SK-N-SH (cell line): ENCODE results near the gene NCKAP5L. TPM values are rescaled to one million over a fixed set of nuclear protein-coding genes. Genes with fewer than 3 reads are reported as not detected.

Experiments used
- CTCF ChIA-PET: fragments of 300-600, 350-600 bp; formaldehyde crosslinking; extraction: SDS; loops from one replicate; lab custom pipeline; 2021; lab: Yijun Ruan, JAX
- POLR2A ChIA-PET: fragments of 350-600 bp; sonication (Branson Sonifier 250); formaldehyde crosslinking; extraction: SDS; loops from one replicate; lab custom pipeline; 2020; ENCODE audit warnings: antibody characterized with exemption, inconsistent platforms; lab: Yijun Ruan, JAX
- DNase-seq: peaks from one replicate; pipeline ENCODE4 v3.0.0; 2012
- H2AFZ ChIP-seq: fragments of 200-600 bp; sonication (generic); 2 replicates; pipeline ENCODE4 v1.8.1; 2016; ENCODE audit warnings: antibody characterized with exemption, mild to moderate bottlenecking, low read depth
- H3F3A ChIP-seq: fragments of 200-600 bp; sonication (generic); replicated peaks from 2 replicates; pipeline ENCODE3; 2016; ENCODE audit warnings: antibody characterized with exemption, mild to moderate bottlenecking; ENCODE audit not compliant: insufficient read depth
- H3K27ac ChIP-seq, 2 experiments: fragments of 200-500 bp in 1 of 2; fragments of 200-600 bp in 1 of 2; sonication (Bioruptor generic) in 1 of 2; sonication (generic), shearing (Covaris generic) in 1 of 2; 2 replicates each; pipeline versions ENCODE4 v1.5.1 to v1.6.1; 2014 to 2016; ENCODE audit warnings: low read depth in 2 of 2, inconsistent platforms in 1 of 2, low read length in 1 of 2, mild to moderate bottlenecking in 1 of 2, mixed read lengths in 1 of 2
- H3K27me3 ChIP-seq: fragments of 200-600 bp; sonication (generic), shearing (Covaris generic); 2 replicates; pipeline ENCODE4 v1.6.1; 2016; ENCODE audit warnings: mixed run types; ENCODE audit not compliant: insufficient read depth
- H3K36me3 ChIP-seq, 2 experiments: fragments of 200-500 bp in 1 of 2; fragments of 200-600 bp in 1 of 2; sonication (Bioruptor generic) in 1 of 2; sonication (generic) in 1 of 2; replicated peaks in 1 of 2; 2 replicates each; pipeline versions ENCODE3 to v1.5.1; 2014 to 2016; ENCODE audit warnings: low read length in 1 of 2, mild to moderate bottlenecking in 1 of 2; ENCODE audit not compliant: insufficient read depth in 2 of 2, control insufficient read depth in 1 of 2
- H3K4me1 ChIP-seq, 2 experiments: fragments of 200-500 bp in 1 of 2; fragments of 200-600 bp in 1 of 2; sonication (Bioruptor generic) in 1 of 2; sonication (generic), shearing (Covaris generic) in 1 of 2; 2 replicates each; pipeline versions ENCODE4 v1.5.1 to v1.6.1; 2014 to 2016; ENCODE audit warnings: low read depth in 1 of 2, low read length in 1 of 2, mixed run types in 1 of 2; ENCODE audit not compliant: insufficient read depth in 2 of 2, control insufficient read depth in 1 of 2
- H3K4me2 ChIP-seq: fragments of 200-600 bp; sonication (generic), shearing (Covaris generic); 2 replicates; pipeline ENCODE4 v1.6.1; 2017; ENCODE audit warnings: mixed run types
- H3K4me3 ChIP-seq, 2 experiments: fragments of 200-500 bp in 1 of 2; fragments of 200-600 bp in 1 of 2; sonication (Bioruptor generic) in 1 of 2; sonication (generic), shearing (Covaris generic) in 1 of 2; 2 replicates each; pipeline versions ENCODE4 v1.5.1 to v1.8.1; 2014 to 2016; ENCODE audit warnings: low read depth in 2 of 2, inconsistent platforms in 1 of 2, low read length in 1 of 2, mild to moderate bottlenecking in 1 of 2, mixed read lengths in 1 of 2, moderate library complexity in 1 of 2
- H3K79me2 ChIP-seq: fragments of 200-600 bp; sonication (generic); 2 replicates; pipeline ENCODE4 v1.8.1; 2017; ENCODE audit warnings: mild to moderate bottlenecking; ENCODE audit not compliant: insufficient read depth
- H3K9ac ChIP-seq: fragments of 200-600 bp; sonication (generic); 2 replicates; pipeline ENCODE4 v1.6.1; 2017; ENCODE audit warnings: mixed run types
- H3K9me2 ChIP-seq: fragments of 200-600 bp; sonication (generic); 2 replicates; pipeline ENCODE4 v1.6.1; 2017; ENCODE audit warnings: mixed run types
- H3K9me3 ChIP-seq: fragments of 200-600 bp; sonication (generic); 2 replicates; pipeline ENCODE4 v1.6.1; 2017; ENCODE audit warnings: mixed run types, mild to moderate bottlenecking, moderate library complexity
- H4K20me1 ChIP-seq: fragments of 200-600 bp; sonication (generic); 2 replicates; pipeline ENCODE4 v1.6.1; 2017; ENCODE audit warnings: mild to moderate bottlenecking, mixed run types; ENCODE audit not compliant: insufficient read depth
- CHD2 ChIP-seq: fragments of 150-350 bp; IDR thresholded peaks from 2 replicates; pipeline ENCODE4 v1.6.1; 2018; ENCODE audit warnings: low read length; ENCODE audit not compliant: partially characterized antibody
- ELF1 ChIP-seq: IDR thresholded peaks from 2 replicates; pipeline ENCODE4 v1.4.0; 2012
- EP300 ChIP-seq, 2 experiments: IDR thresholded peaks; 2 replicates each; pipeline versions ENCODE4 v1.4.0 to v1.6.1; 2012; ENCODE audit warnings: borderline replicate concordance in 1 of 2, low read depth in 1 of 2, low read length in 1 of 2
- EZH2phosphoT487 ChIP-seq: fragments of 200-600 bp; sonication (generic); IDR thresholded peaks from 2 replicates; pipeline ENCODE4 v1.6.1; 2017; ENCODE audit warnings: low read depth, mixed run types, mild to moderate bottlenecking, antibody characterized with exemption, moderate library complexity, borderline replicate concordance
- FOXJ3 ChIP-seq: sonication (generic); formaldehyde crosslinking; IDR thresholded peaks from 2 replicates; pipeline ENCODE4 v1.5.1; 2020; ENCODE audit warnings: mild to moderate bottlenecking, missing genetic modification reagents
- GABPA ChIP-seq: IDR thresholded peaks from 2 replicates; pipeline ENCODE4 v1.4.0; 2012; ENCODE audit warnings: low read depth, mild to moderate bottlenecking
- GATA2 ChIP-seq: sonication (generic); formaldehyde crosslinking; IDR thresholded peaks from 2 replicates; pipeline ENCODE4 v1.5.0; 2020; ENCODE audit warnings: mild to moderate bottlenecking, missing genetic modification reagents
- JUND ChIP-seq: IDR thresholded peaks from 2 replicates; pipeline ENCODE4 v1.4.0; 2012
- MEF2A ChIP-seq: IDR thresholded peaks from 2 replicates; pipeline ENCODE4 v1.4.0; 2012; ENCODE audit warnings: low read depth, borderline replicate concordance
- MXI1 ChIP-seq: IDR thresholded peaks from 2 replicates; pipeline ENCODE4 v1.6.1; 2012; ENCODE audit warnings: mild to moderate bottlenecking, low read depth, low read length, improper control_type of control experiment
- NFIC ChIP-seq: IDR thresholded peaks from 2 replicates; pipeline ENCODE4 v1.4.0; 2012; ENCODE audit warnings: borderline replicate concordance
- NRF1 ChIP-seq: IDR thresholded peaks from 2 replicates; pipeline ENCODE4 v1.6.1; 2012; ENCODE audit warnings: low read depth, mild to moderate bottlenecking, low read length
- POLR2AphosphoS5 ChIP-seq: IDR thresholded peaks from 2 replicates; pipeline ENCODE4 v1.6.1; 2012; ENCODE audit warnings: low read depth, low read length
- RAD21 ChIP-seq: IDR thresholded peaks from 2 replicates; pipeline ENCODE4 v1.6.1; 2012; ENCODE audit warnings: mild to moderate bottlenecking, low read length
- RXRA ChIP-seq: IDR thresholded peaks from 2 replicates; pipeline ENCODE4 v1.4.0; 2012; ENCODE audit warnings: low read depth, mild to moderate bottlenecking, borderline replicate concordance
- SIN3A ChIP-seq: IDR thresholded peaks from 2 replicates; pipeline ENCODE4 v1.6.1; 2012; ENCODE audit warnings: low read depth, mild to moderate bottlenecking, low read length, moderate library complexity, borderline replicate concordance
- TAF1 ChIP-seq: IDR thresholded peaks from 2 replicates; pipeline ENCODE4 v1.6.1; 2012; ENCODE audit warnings: low read depth, mild to moderate bottlenecking, low read length, moderate library complexity, borderline replicate concordance
- TCF12 ChIP-seq: IDR thresholded peaks from 2 replicates; pipeline ENCODE4 v1.4.0; 2012
- YY1 ChIP-seq: IDR thresholded peaks from 2 replicates; pipeline ENCODE4 v1.4.0; 2012; ENCODE audit warnings: low read depth, mild to moderate bottlenecking
- WGBS: methylation state at CpG from one replicate; pipeline ENCODE4 v1.1.6; 2017; ENCODE audit warnings: low lambda C conversion rate; 5-methylcytosine and 5-hydroxymethylcytosine counted together
- polyA plus RNA-seq, 3 experiments: library from polyadenylated mRNA; depleted of rRNA; stranded (reverse); fragments of >200 nt; gene quantifications; 2 replicates each; pipeline ENCODE4 v1.2.3, GENCODE V29; 2012
- TF ChIP-seq, protein P1 (sequence below): IDR thresholded peaks from 2 replicates; pipeline ENCODE4 v1.4.0; 2012; ENCODE audit warnings: low read depth, borderline replicate concordance
- TF ChIP-seq, protein P2 (sequence below): fragments of 150-350 bp; IDR thresholded peaks from 2 replicates; pipeline ENCODE4 v1.6.1; 2017; ENCODE audit warnings: antibody characterized with exemption, low read length, low read depth, borderline replicate concordance
- TF ChIP-seq, protein P3 (sequence below): IDR thresholded peaks from 2 replicates; pipeline ENCODE4; 2012
- TF ChIP-seq, protein P4 (sequence below): IDR thresholded peaks from 2 replicates; pipeline ENCODE4 v1.6.1; 2012; ENCODE audit warnings: mild to moderate bottlenecking, low read depth, low read length, moderate library complexity

The NCKAP5L gene
- polyA plus RNA-seq, 1 of the 3 experiments (the other 2 are of a cell fraction): 8.9 TPM

DNA sequence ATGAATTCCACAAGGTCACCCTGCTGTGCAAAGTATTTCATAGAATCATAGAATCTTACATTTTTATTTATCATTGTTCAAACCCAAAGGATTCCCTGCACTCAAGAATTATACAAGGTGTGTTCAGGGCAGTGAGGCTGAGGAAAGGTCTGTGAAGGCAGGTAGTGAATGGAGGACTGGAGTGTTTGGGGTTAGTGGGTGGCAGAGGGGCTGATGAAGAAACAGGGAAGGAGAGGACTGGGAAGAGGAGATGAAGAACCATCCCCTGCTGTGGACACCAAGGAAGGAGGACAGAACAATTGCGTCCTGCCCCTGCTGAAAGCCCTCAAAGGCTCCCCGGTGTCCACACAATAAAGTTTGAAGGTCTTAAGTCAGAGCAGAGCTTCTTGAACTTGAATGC is 25.5 kb upstream of the NCKAP5L start:
- H3K4me2 ChIP-seq: no peak overlapping the region
- DNase-seq: no peak
- no peak overlapping the region for H3K4me3 ChIP-seq
- ChIA-PET CTCF (interaction anchor here (1.3 to 1.4 kb wide), 2 partner anchors 13 to 202 kb away, joined by 4 to 7 read pairs; no protein-coding TSS in a partner anchor), POLR2A (interaction anchor here (1.5 kb wide), 1 partner anchor 11 kb away, joined by 3 read pairs; the partner anchor contains the start of gene BCDIN3D)
- 70% methylated on average over 2 of the region's 2 CpGs for WGBS
- no peak overlapping the region for H2AFZ ChIP-seq
- peaks cover 21% of the 10 kb centered on the region; the same call in 1 of the 2 replicates for H3K27me3 ChIP-seq
- TF ChIP-seq MXI1 (no peak), EZH2phosphoT487 (no peak), NRF1 (no peak), NFIC (no peak), TCF12 (no peak), YY1 (no peak), GATA2 (CRISPR knock-in tag) (no peak), EP300 (IDR thresholded peaks at IDR 0.05; ENCODE audit: borderline replicate concordance in 1 of 2, low read depth in 1 of 2, low read length in 1 of 2) (no peak), SIN3A (no peak), JUND (no peak)
- TF ChIP-seq, protein P1, sequence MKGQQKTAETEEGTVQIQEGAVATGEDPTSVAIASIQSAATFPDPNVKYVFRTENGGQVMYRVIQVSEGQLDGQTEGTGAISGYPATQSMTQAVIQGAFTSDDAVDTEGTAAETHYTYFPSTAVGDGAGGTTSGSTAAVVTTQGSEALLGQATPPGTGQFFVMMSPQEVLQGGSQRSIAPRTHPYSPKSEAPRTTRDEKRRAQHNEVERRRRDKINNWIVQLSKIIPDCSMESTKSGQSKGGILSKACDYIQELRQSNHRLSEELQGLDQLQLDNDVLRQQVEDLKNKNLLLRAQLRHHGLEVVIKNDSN: no peak
- no peak overlapping the region for H3K9ac ChIP-seq
- H4K20me1 ChIP-seq: no peaks in the 10 kb centered on the region
- no peaks in the 10 kb centered on the region for H3K36me3 ChIP-seq
- H3F3A ChIP-seq: no peaks in the 10 kb centered on the region
- H3K9me3 ChIP-seq: no peaks in the 10 kb centered on the region
- no peaks in the 10 kb centered on the region for H3K9me2 ChIP-seq
- H3K27ac ChIP-seq: no peak overlapping the region
- no peaks in the 10 kb centered on the region for H3K4me1 ChIP-seq
- H3K79me2 ChIP-seq: no peaks in the 10 kb centered on the region

DNA sequence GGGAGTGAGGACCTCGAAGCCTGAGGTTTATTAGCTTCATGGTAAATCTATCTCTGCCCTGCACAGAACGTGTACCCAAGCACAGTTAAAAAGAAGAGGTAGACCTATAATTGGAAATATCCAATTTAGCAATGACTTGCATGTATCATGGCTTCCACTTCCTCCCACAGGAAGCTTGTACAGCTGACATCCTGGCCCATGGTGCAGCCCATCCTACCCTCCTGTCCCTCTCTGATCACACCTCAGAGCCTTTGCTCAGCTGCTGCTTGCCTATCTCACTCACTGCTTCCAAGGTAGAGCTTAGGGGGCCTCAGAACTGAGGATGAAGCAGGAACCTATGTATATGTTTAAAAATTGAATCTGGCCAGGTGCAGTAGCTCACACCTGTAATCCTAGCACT is 18.9 kb upstream of the NCKAP5L start:
- no peak for DNase-seq
- H3K4me1 ChIP-seq: peaks cover 6% of the 10 kb centered on the region in 2 experiments; a peak in 2 of 4 replicates
- no peak overlapping the region for H3K4me3 ChIP-seq
- CTCF ChIA-PET: interaction anchor here (0.7 to 5.5 kb wide), 5 partner anchors 8 to 20 kb away, joined by 3 to 30 read pairs (median 5); no protein-coding TSS in a partner anchor
- H3F3A ChIP-seq: peaks cover 17% of the 10 kb centered on the region
- WGBS: 11% methylated on average over 2 of the region's 2 CpGs
- no peak overlapping the region for H3K4me2 ChIP-seq
- H3K9ac ChIP-seq: no peak overlapping the region
- H3K36me3 ChIP-seq: no peaks in the 10 kb centered on the region
- no peaks in the 10 kb centered on the region for H3K79me2 ChIP-seq
- no peak overlapping the region for H2AFZ ChIP-seq
- no peaks in the 10 kb centered on the region for H3K9me2 ChIP-seq
- H3K27ac ChIP-seq: no peak overlapping the region
- no peaks in the 10 kb centered on the region for H3K9me3 ChIP-seq
- H4K20me1 ChIP-seq: no peaks in the 10 kb centered on the region
- H3K27me3 ChIP-seq: peaks cover 18% of the 10 kb centered on the region; the same call in 1 of the 2 replicates
- POLR2A ChIA-PET: interaction anchor here (0.9 kb wide), 1 partner anchor 105 kb away, joined by 3 read pairs; no protein-coding TSS in a partner anchor
- TF ChIP-seq, protein P2, sequence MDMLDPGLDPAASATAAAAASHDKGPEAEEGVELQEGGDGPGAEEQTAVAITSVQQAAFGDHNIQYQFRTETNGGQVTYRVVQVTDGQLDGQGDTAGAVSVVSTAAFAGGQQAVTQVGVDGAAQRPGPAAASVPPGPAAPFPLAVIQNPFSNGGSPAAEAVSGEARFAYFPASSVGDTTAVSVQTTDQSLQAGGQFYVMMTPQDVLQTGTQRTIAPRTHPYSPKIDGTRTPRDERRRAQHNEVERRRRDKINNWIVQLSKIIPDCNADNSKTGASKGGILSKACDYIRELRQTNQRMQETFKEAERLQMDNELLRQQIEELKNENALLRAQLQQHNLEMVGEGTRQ: no peak
- TF ChIP-seq FOXJ3 (CRISPR knock-in tag) (no peak), GABPA (no peak), EZH2phosphoT487 (no peak), EP300 (IDR thresholded peaks at IDR 0.05; ENCODE audit: borderline replicate concordance in 1 of 2, low read depth in 1 of 2, low read length in 1 of 2) (no peak), ELF1 (no peak), POLR2AphosphoS5 (no peak), YY1 (no peak), MXI1 (no peak), RAD21 (no peak), TCF12 (no peak), CHD2 (no peak), TAF1 (no peak), MEF2A (no peak), RXRA (no peak)
- TF ChIP-seq, protein P3, sequence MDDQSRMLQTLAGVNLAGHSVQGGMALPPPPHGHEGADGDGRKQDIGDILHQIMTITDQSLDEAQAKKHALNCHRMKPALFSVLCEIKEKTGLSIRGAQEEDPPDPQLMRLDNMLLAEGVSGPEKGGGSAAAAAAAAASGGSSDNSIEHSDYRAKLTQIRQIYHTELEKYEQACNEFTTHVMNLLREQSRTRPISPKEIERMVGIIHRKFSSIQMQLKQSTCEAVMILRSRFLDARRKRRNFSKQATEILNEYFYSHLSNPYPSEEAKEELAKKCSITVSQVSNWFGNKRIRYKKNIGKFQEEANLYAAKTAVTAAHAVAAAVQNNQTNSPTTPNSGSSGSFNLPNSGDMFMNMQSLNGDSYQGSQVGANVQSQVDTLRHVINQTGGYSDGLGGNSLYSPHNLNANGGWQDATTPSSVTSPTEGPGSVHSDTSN: no peak
- TF ChIP-seq, protein P4, sequence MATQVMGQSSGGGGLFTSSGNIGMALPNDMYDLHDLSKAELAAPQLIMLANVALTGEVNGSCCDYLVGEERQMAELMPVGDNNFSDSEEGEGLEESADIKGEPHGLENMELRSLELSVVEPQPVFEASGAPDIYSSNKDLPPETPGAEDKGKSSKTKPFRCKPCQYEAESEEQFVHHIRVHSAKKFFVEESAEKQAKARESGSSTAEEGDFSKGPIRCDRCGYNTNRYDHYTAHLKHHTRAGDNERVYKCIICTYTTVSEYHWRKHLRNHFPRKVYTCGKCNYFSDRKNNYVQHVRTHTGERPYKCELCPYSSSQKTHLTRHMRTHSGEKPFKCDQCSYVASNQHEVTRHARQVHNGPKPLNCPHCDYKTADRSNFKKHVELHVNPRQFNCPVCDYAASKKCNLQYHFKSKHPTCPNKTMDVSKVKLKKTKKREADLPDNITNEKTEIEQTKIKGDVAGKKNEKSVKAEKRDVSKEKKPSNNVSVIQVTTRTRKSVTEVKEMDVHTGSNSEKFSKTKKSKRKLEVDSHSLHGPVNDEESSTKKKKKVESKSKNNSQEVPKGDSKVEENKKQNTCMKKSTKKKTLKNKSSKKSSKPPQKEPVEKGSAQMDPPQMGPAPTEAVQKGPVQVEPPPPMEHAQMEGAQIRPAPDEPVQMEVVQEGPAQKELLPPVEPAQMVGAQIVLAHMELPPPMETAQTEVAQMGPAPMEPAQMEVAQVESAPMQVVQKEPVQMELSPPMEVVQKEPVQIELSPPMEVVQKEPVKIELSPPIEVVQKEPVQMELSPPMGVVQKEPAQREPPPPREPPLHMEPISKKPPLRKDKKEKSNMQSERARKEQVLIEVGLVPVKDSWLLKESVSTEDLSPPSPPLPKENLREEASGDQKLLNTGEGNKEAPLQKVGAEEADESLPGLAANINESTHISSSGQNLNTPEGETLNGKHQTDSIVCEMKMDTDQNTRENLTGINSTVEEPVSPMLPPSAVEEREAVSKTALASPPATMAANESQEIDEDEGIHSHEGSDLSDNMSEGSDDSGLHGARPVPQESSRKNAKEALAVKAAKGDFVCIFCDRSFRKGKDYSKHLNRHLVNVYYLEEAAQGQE: no peak
